ENCODE measurements around the gene B3GALNT2.

DNA sequence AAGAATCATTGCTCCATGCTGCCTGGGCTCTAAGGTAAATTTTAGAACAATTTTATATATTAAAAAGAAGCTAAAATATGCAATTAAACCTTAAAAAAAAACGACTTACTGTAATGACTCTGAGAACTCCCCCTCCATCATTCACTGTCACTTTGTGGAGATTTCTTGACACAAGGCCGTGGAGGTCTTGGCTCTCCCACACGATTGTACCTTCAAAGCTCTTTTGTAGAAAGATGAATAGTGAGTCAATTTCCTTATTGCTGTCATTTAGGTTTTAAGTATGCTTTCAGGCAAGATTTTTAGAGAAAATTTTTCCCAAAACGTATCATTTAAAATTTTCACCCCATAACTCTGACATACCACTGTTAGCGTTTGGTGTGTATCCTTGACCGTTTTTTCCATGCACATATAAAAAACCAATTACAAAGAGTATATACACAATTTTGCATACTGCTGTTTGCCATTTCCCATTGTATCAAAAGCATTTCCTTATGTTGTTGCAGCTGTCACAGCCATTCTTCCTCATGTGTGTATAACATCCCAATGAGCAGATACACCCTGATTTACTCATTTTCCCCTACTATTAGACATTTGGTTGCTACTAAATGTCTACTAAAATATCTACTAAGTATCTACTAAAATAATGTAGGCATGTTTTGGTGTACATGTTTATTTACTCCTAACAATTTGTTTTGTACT lies 33.4 kb downstream of the B3GALNT2 start:
- TF ChIP-seq, protein P1, sequence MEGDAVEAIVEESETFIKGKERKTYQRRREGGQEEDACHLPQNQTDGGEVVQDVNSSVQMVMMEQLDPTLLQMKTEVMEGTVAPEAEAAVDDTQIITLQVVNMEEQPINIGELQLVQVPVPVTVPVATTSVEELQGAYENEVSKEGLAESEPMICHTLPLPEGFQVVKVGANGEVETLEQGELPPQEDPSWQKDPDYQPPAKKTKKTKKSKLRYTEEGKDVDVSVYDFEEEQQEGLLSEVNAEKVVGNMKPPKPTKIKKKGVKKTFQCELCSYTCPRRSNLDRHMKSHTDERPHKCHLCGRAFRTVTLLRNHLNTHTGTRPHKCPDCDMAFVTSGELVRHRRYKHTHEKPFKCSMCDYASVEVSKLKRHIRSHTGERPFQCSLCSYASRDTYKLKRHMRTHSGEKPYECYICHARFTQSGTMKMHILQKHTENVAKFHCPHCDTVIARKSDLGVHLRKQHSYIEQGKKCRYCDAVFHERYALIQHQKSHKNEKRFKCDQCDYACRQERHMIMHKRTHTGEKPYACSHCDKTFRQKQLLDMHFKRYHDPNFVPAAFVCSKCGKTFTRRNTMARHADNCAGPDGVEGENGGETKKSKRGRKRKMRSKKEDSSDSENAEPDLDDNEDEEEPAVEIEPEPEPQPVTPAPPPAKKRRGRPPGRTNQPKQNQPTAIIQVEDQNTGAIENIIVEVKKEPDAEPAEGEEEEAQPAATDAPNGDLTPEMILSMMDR (IDR thresholded peaks at IDR 0.05), result no peak
- TF ChIP-seq POLR2A (IDR thresholded peaks at IDR 0.05), result no peak
